A549 (cell line): ENCODE results near the gene CTBP2. TPM values are rescaled to one million over a fixed set of nuclear protein-coding genes. Genes with fewer than 3 reads are reported as not detected.

Source experiments
- ATAC-seq, 2 experiments: fragments of 200-7000 bp in 1 of 2; fragments of >200 bp in 1 of 2; cut with Nextera tagmentation in 1 of 2; cut with Tn5 transposase in 1 of 2; 3 replicates each; pipeline versions ENCODE4 v1.8.0 to v1.9.1; 2018 to 2020; ENCODE audit warnings: mild to moderate bottlenecking in 1 of 2, moderate library complexity in 1 of 2
- CTCF ChIA-PET: fragments of 300-600 bp; sonication (Branson Sonifier 250); formaldehyde crosslinking; extraction: SDS; loops from one replicate; lab custom pipeline; 2021; ENCODE audit warnings: antibody characterized with exemption, inconsistent platforms; lab: Yijun Ruan, JAX
- POLR2A ChIA-PET: fragments of 350-600 bp; formaldehyde crosslinking; extraction: SDS; loops from one replicate; lab custom pipeline; 2021; ENCODE audit warnings: antibody characterized with exemption, inconsistent platforms; lab: Yijun Ruan, JAX
- DNase-seq, 2 experiments: peaks; one replicate each; pipeline versions ENCODE4 v3.0.0 to v3.0.0-alpha.2; 2011 to 2016; ENCODE audit warnings: low read depth in 1 of 2, low spot score in 1 of 2
- FAIRE-seq: peaks from 2 replicates; lab custom pipeline; 2011; peaks lifted over from hg19 to GRCh38; lab: Jason Lieb, UNC
- H3K27ac ChIP-seq, 2 experiments: fragments of >200 bp; sonication (Bioruptor Twin); formaldehyde crosslinking; 3 replicates each; pipeline ENCODE4 v1.5.1; 2016 to 2017
- H3K4me1 ChIP-seq: fragments of >200 bp; sonication (Bioruptor Twin); formaldehyde crosslinking; 3 replicates; pipeline ENCODE4 v1.6.1; 2016
- H3K4me2 ChIP-seq: fragments of >200 bp; sonication (Bioruptor Twin); formaldehyde crosslinking; 3 replicates; pipeline ENCODE4 v1.6.1; 2016
- H3K4me3 ChIP-seq: fragments of >200 bp; sonication (Bioruptor Twin); formaldehyde crosslinking; 3 replicates; pipeline ENCODE4 v1.5.1; 2016
- H3K9me3 ChIP-seq: fragments of >200 bp; sonication (Bioruptor Twin); formaldehyde crosslinking; 3 replicates; pipeline ENCODE4 v1.6.1; 2016
- CHD4 ChIP-seq: fragments of 200-600 bp; sonication (generic); IDR thresholded peaks from 2 replicates; pipeline ENCODE4 v1.6.1; 2016; ENCODE audit warnings: antibody characterized with exemption, mild to moderate bottlenecking, borderline replicate concordance
- EP300 ChIP-seq, 2 experiments: fragments of >200 bp; sonication (Bioruptor Twin); formaldehyde crosslinking; IDR thresholded peaks; 2 replicates in 1 of 2; 3 replicates in 1 of 2; pipeline ENCODE4 v1.6.1; 2016 to 2017
- ESRRA ChIP-seq: fragments of 150-350 bp; IDR thresholded peaks from 2 replicates; pipeline ENCODE4 v1.6.1; 2014; ENCODE audit warnings: mild to moderate bottlenecking, low read length, borderline replicate concordance
- FOSL2 ChIP-seq, 2 experiments: fragments of 450-650 bp in 1 of 2; fragments of >200 bp in 1 of 2; sonication (Bioruptor Twin) in 1 of 2; formaldehyde crosslinking; IDR thresholded peaks; 2 replicates each; pipeline versions ENCODE4 v1.5.0 to v1.6.1; 2016 to 2020; ENCODE audit warnings: mild to moderate bottlenecking in 1 of 2, moderate library complexity in 1 of 2
- GATA3 ChIP-seq: IDR thresholded peaks from 2 replicates; pipeline ENCODE4 v1.6.1; 2012; ENCODE audit warnings: borderline replicate concordance
- HEYL ChIP-seq: fragments of 250-450 bp; sonication (Bioruptor Pico); IDR thresholded peaks from 2 replicates; pipeline ENCODE4 v1.8.0; 2021; ENCODE audit warnings: mild to moderate bottlenecking, moderate library complexity
- HOXA7 ChIP-seq: fragments of 250-450 bp; sonication (Bioruptor Pico); IDR thresholded peaks from 2 replicates; pipeline ENCODE4 v1.5.0; 2020; ENCODE audit warnings: mild to moderate bottlenecking, moderate library complexity
- HOXB13 ChIP-seq: fragments of 250-450 bp; sonication (Bioruptor Pico); IDR thresholded peaks from 2 replicates; pipeline ENCODE4 v1.5.0; 2020; ENCODE audit warnings: low read depth, mild to moderate bottlenecking, moderate library complexity
- JUN ChIP-seq, 2 experiments: fragments of >200 bp; sonication (Bioruptor Twin); formaldehyde crosslinking; IDR thresholded peaks; 2 replicates in 1 of 2; 3 replicates in 1 of 2; pipeline ENCODE4 v1.6.1; 2016 to 2017
- MAX ChIP-seq: IDR thresholded peaks from 2 replicates; pipeline ENCODE4 v1.6.1; 2012
- NFE2L2 ChIP-seq: fragments of 150-350 bp; conservative IDR thresholded peaks from 2 replicates; pipeline ENCODE4 v1.6.1; 2014; ENCODE audit warnings: low read length
- NPAS2 ChIP-seq: fragments of 250-450 bp; sonication (Bioruptor Pico); IDR thresholded peaks from 2 replicates; pipeline ENCODE4 v1.8.0; 2022; ENCODE audit warnings: mild to moderate bottlenecking, moderate library complexity, borderline replicate concordance
- PHF8 ChIP-seq: fragments of 200-600 bp; sonication (generic); IDR thresholded peaks from 2 replicates; pipeline ENCODE4 v1.6.1; 2016; ENCODE audit warnings: low read depth, mild to moderate bottlenecking, antibody characterized with exemption, moderate library complexity, borderline replicate concordance
- REST ChIP-seq: fragments of 200-600 bp; sonication (generic); IDR thresholded peaks from 2 replicates; pipeline ENCODE4 v1.6.1; 2016; ENCODE audit warnings: antibody characterized with exemption, mild to moderate bottlenecking, moderate library complexity
- RNF2 ChIP-seq: fragments of 200-600 bp; sonication (generic); IDR thresholded peaks from 2 replicates; pipeline ENCODE4 v1.6.1; 2016; ENCODE audit warnings: low read depth, mild to moderate bottlenecking, antibody characterized with exemption, moderate library complexity, borderline replicate concordance
- SMC3 ChIP-seq: fragments of >200 bp; sonication (Bioruptor Twin); formaldehyde crosslinking; IDR thresholded peaks from 3 replicates; pipeline ENCODE4 v1.6.1; 2018; ENCODE audit warnings: inconsistent platforms
- ZFP36 ChIP-seq: fragments of 450-650 bp; IDR thresholded peaks from 2 replicates; pipeline ENCODE4 v1.6.1; 2014; ENCODE audit warnings: borderline replicate concordance; ENCODE audit not compliant: partially characterized antibody
- WGBS: methylation state at CpG from one replicate; pipeline ENCODE4 v1.1.6; 2017; ENCODE audit errors: missing lambda C conversion rate; 5-methylcytosine and 5-hydroxymethylcytosine counted together
- polyA plus RNA-seq, 4 experiments: library from polyadenylated mRNA; depleted of rRNA in 3 of 4; stranded (reverse); fragments of >200 nt; fragmentation: RNase III in 1 of 4; extraction: RNeasy Plus Mini Kit Qiagen cat#74134 plus additional on column Dnase treatment in 1 of 4; gene quantifications; 2 replicates in 3 of 4; 3 replicates in 1 of 4; pipeline ENCODE4 v1.2.3, GENCODE V29; 2011 to 2017
- TF ChIP-seq, protein P1 (sequence below): fragments of 250-450 bp; sonication (Bioruptor Pico); IDR thresholded peaks from 2 replicates; pipeline ENCODE4 v1.5.0; 2021; ENCODE audit warnings: mild to moderate bottlenecking, moderate library complexity, borderline replicate concordance
- TF ChIP-seq, protein P2 (sequence below): IDR thresholded peaks from 2 replicates; pipeline ENCODE4 v1.6.1; 2012; ENCODE audit warnings: low read depth, borderline replicate concordance
- TF ChIP-seq, protein P3 (sequence below): fragments of 150-350 bp; IDR thresholded peaks from 2 replicates; pipeline ENCODE4 v1.6.1; 2014; ENCODE audit warnings: low read depth, mild to moderate bottlenecking, low read length
- TF ChIP-seq, protein P4 (sequence below): fragments of >200 bp; sonication (Bioruptor Twin); formaldehyde crosslinking; IDR thresholded peaks from 2 replicates; pipeline ENCODE4 v1.6.1; 2016
- TF ChIP-seq, protein P5 (sequence below): fragments of >200 bp; sonication (Bioruptor Twin); formaldehyde crosslinking; IDR thresholded peaks from 3 replicates; pipeline ENCODE4 v1.6.1; 2016

The CTBP2 gene
- polyA plus RNA-seq, 2 of the 4 experiments (the other 2 are of a cell fraction) = 74.9 to 78.9 TPM

- TF ChIP-seq, protein P1, sequence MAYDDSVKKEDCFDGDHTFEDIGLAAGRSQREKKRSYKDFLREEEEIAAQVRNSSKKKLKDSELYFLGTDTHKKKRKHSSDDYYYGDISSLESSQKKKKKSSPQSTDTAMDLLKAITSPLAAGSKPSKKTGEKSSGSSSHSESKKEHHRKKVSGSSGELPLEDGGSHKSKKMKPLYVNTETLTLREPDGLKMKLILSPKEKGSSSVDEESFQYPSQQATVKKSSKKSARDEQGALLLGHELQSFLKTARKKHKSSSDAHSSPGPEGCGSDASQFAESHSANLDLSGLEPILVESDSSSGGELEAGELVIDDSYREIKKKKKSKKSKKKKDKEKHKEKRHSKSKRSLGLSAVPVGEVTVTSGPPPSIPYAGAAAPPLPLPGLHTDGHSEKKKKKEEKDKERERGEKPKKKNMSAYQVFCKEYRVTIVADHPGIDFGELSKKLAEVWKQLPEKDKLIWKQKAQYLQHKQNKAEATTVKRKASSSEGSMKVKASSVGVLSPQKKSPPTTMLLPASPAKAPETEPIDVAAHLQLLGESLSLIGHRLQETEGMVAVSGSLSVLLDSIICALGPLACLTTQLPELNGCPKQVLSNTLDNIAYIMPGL (CRISPR knock-in tag) = no peak
- no peak for TF ChIP-seq FOSL2 (IDR thresholded peaks at IDR 0.05)
- TF ChIP-seq FOSL2 (CRISPR knock-in tag; IDR thresholded peaks at IDR 0.05) = no peak
- no peak for TF ChIP-seq MAX
- no peak for TF ChIP-seq SMC3
- TF ChIP-seq HOXB13 (CRISPR knock-in tag) = no peak
- TF ChIP-seq GATA3 = no peak
- TF ChIP-seq ZFP36 = no peak
- no peak for TF ChIP-seq CHD4
- TF ChIP-seq ESRRA = no peak
- TF ChIP-seq, protein P2, sequence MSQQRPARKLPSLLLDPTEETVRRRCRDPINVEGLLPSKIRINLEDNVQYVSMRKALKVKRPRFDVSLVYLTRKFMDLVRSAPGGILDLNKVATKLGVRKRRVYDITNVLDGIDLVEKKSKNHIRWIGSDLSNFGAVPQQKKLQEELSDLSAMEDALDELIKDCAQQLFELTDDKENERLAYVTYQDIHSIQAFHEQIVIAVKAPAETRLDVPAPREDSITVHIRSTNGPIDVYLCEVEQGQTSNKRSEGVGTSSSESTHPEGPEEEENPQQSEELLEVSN = no peak
- no peak for TF ChIP-seq RNF2
- CTCF ChIA-PET = interaction anchor here (0.7 kb wide), 1 partner anchor 29 kb away, joined by 3 read pairs; no protein-coding TSS in a partner anchor
Measured at GRCh38 chr10:124936813-124937212, 223.6 kb downstream of the CTBP2 start.

GRCh38 chr10:124935946-124936345 is 224.4 kb downstream of the CTBP2 start:
- WGBS = 90% methylated on average over 2 of the region's 2 CpGs
- no peak overlapping the region for H3K4me2 ChIP-seq
- TF ChIP-seq NPAS2 (CRISPR knock-in tag) (no peak), NFE2L2 (no peak), HOXA7 (no peak), HEYL (CRISPR knock-in tag) (no peak), JUN (IDR thresholded peaks at IDR 0.05) (no peak), EP300 (IDR thresholded peaks at IDR 0.05) (no peak), PHF8 (no peak), REST (no peak)
- TF ChIP-seq, protein P3, sequence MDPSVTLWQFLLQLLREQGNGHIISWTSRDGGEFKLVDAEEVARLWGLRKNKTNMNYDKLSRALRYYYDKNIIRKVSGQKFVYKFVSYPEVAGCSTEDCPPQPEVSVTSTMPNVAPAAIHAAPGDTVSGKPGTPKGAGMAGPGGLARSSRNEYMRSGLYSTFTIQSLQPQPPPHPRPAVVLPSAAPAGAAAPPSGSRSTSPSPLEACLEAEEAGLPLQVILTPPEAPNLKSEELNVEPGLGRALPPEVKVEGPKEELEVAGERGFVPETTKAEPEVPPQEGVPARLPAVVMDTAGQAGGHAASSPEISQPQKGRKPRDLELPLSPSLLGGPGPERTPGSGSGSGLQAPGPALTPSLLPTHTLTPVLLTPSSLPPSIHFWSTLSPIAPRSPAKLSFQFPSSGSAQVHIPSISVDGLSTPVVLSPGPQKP = no peak
- TF ChIP-seq, protein P4, sequence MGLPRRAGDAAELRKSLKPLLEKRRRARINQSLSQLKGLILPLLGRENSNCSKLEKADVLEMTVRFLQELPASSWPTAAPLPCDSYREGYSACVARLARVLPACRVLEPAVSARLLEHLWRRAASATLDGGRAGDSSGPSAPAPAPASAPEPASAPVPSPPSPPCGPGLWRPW = no peak
- TF ChIP-seq, protein P5, sequence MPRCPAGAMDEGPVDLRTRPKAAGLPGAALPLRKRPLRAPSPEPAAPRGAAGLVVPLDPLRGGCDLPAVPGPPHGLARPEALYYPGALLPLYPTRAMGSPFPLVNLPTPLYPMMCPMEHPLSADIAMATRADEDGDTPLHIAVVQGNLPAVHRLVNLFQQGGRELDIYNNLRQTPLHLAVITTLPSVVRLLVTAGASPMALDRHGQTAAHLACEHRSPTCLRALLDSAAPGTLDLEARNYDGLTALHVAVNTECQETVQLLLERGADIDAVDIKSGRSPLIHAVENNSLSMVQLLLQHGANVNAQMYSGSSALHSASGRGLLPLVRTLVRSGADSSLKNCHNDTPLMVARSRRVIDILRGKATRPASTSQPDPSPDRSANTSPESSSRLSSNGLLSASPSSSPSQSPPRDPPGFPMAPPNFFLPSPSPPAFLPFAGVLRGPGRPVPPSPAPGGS = no peak
- TF ChIP-seq, protein P1 (CRISPR knock-in tag) = no peak
- DNase-seq = no peak
- ATAC-seq = peak in 1 of 2 experiments; percentile 30; a peak in 1 of 6 replicates
- no peak overlapping the region for H3K4me3 ChIP-seq
- POLR2A ChIA-PET = no interaction called here
- no peaks in the 10 kb centered on the region for H3K4me1 ChIP-seq
- no peak for FAIRE-seq
- CTCF ChIA-PET = no interaction called here
- H3K9me3 ChIP-seq = no peaks in the 10 kb centered on the region
- H3K27ac ChIP-seq = no peak overlapping the region

More at GRCh38 chr10:124936813-124937212, 223.6 kb downstream of the CTBP2 start:
- FAIRE-seq (no peak), ATAC-seq (no peak), DNase-seq (no peak)
- POLR2A ChIA-PET = interaction anchor here (1.0 kb wide), 1 partner anchor 20 kb away, joined by 3 read pairs; no protein-coding TSS in a partner anchor
- Histone ChIP-seq H3K4me2 (no peak overlapping the region), H3K27ac (no peak overlapping the region), H3K9me3 (no peaks in the 10 kb centered on the region), H3K4me3 (no peak overlapping the region), H3K4me1 (no peaks in the 10 kb centered on the region)
- 91% methylated on average over 7 of the region's 7 CpGs for WGBS
